H9 (cell line): Measurements from ENCODE around the gene MON1A. TPM values are rescaled to one million over a fixed set of nuclear protein-coding genes. Genes with fewer than 3 reads are reported as not detected.

Experiments used
- DNase-seq: peaks from one replicate; pipeline ENCODE4 v3.0.0-alpha.2; 2017
- H2AFZ ChIP-seq: one replicate; pipeline ENCODE4 v1.6.1; 2013; ENCODE audit warnings: mild to moderate bottlenecking, low read length, control low read depth, moderate library complexity
- H2AK5ac ChIP-seq: 2 replicates; pipeline ENCODE4 v1.6.1; 2013; ENCODE audit warnings: low read length, control low read depth, mixed read lengths; ENCODE audit not compliant: insufficient read length
- H2BK120ac ChIP-seq: one replicate; pipeline ENCODE4 v1.6.1; 2013; ENCODE audit warnings: low read depth, mild to moderate bottlenecking, low read length, control low read depth, inconsistent platforms; ENCODE audit not compliant: poor library complexity, severe bottlenecking
- H2BK12ac ChIP-seq: 2 replicates; pipeline ENCODE4 v1.6.1; 2013; ENCODE audit warnings: low read length, control low read depth, mixed read lengths, low read depth; ENCODE audit not compliant: insufficient read length
- H2BK15ac ChIP-seq: 2 replicates; pipeline ENCODE4 v1.6.1; 2013; ENCODE audit warnings: low read depth, low read length, control low read depth
- H2BK20ac ChIP-seq: one replicate; pipeline ENCODE4 v1.6.1; 2013; ENCODE audit warnings: low read depth, mild to moderate bottlenecking, low read length, control low read depth, inconsistent platforms; ENCODE audit not compliant: poor library complexity, severe bottlenecking
- H2BK5ac ChIP-seq: 2 replicates; pipeline ENCODE4 v1.6.1; 2013; ENCODE audit warnings: low read length, control low read depth, mixed read lengths; ENCODE audit not compliant: insufficient read length
- H3K14ac ChIP-seq: 2 replicates; pipeline ENCODE4 v1.6.1; 2013; ENCODE audit warnings: low read length, control low read depth; ENCODE audit not compliant: insufficient read depth
- H3K18ac ChIP-seq: 2 replicates; pipeline ENCODE4 v1.6.1; 2013; ENCODE audit warnings: low read depth, mild to moderate bottlenecking, mixed read lengths, low read length, control low read depth; ENCODE audit not compliant: insufficient read length
- H3K23ac ChIP-seq: 2 replicates; pipeline ENCODE4 v1.6.1; 2013; ENCODE audit warnings: low read length, control low read depth, mixed read lengths, low read depth; ENCODE audit not compliant: insufficient read length
- H3K23me2 ChIP-seq: 2 replicates; pipeline ENCODE4 v1.6.1; 2013; ENCODE audit warnings: low read depth, mild to moderate bottlenecking, mixed read lengths, low read length, control low read depth; ENCODE audit not compliant: insufficient read length, poor library complexity, severe bottlenecking
- H3K27ac ChIP-seq: 2 replicates; pipeline ENCODE4 v1.5.1; 2013; ENCODE audit warnings: low read length, control low read depth, mixed read lengths, low read depth; ENCODE audit not compliant: insufficient read length
- H3K27me3 ChIP-seq: 2 replicates; pipeline ENCODE4 v1.6.1; 2013; ENCODE audit warnings: low read length, control low read depth, inconsistent platforms; ENCODE audit not compliant: insufficient read depth
- H3K4ac ChIP-seq: 2 replicates; pipeline ENCODE4 v1.6.1; 2013; ENCODE audit warnings: low read depth, mild to moderate bottlenecking, control low read depth, inconsistent platforms, low read length, moderate library complexity
- H3K4me1 ChIP-seq: 2 replicates; pipeline ENCODE4 v1.6.1; 2013; ENCODE audit warnings: low read length, control low read depth, inconsistent platforms; ENCODE audit not compliant: insufficient read depth
- H3K4me2 ChIP-seq: 2 replicates; pipeline ENCODE4 v1.6.1; 2013; ENCODE audit warnings: low read length, control low read depth, mixed read lengths; ENCODE audit not compliant: insufficient read length, insufficient read depth
- H3K56ac ChIP-seq: 2 replicates; pipeline ENCODE4 v1.6.1; 2013; ENCODE audit warnings: low read depth, mild to moderate bottlenecking, mixed read lengths, low read length, control low read depth; ENCODE audit not compliant: insufficient read length
- H3K79me1 ChIP-seq: 2 replicates; pipeline ENCODE4 v1.6.1; 2013; ENCODE audit warnings: low read depth, mild to moderate bottlenecking, moderate library complexity, low read length, control low read depth, inconsistent platforms; ENCODE audit not compliant: insufficient read depth, poor library complexity, severe bottlenecking
- H3K79me2 ChIP-seq: 2 replicates; pipeline ENCODE4 v1.6.1; 2013; ENCODE audit warnings: low read length, control low read depth, inconsistent platforms; ENCODE audit not compliant: insufficient read depth
- H3K9ac ChIP-seq: 2 replicates; pipeline ENCODE4 v1.6.1; 2013; ENCODE audit warnings: low read length, control low read depth, mixed read lengths; ENCODE audit not compliant: insufficient read length; ENCODE audit errors: extremely low read depth
- H3K9me3 ChIP-seq: one replicate; pipeline ENCODE4 v1.6.1; 2013; ENCODE audit warnings: low read depth, low read length, inconsistent platforms; ENCODE audit not compliant: control insufficient read depth
- H3T11ph ChIP-seq: one replicate; pipeline ENCODE4 v1.6.1; 2013; ENCODE audit warnings: mild to moderate bottlenecking, low read length, control low read depth, inconsistent platforms
- H4K20me1 ChIP-seq: one replicate; pipeline ENCODE4 v1.6.1; 2013; ENCODE audit not compliant: control insufficient read depth, insufficient read length, insufficient read depth
- H4K5ac ChIP-seq: 2 replicates; pipeline ENCODE4 v1.6.1; 2013; ENCODE audit warnings: low read depth, mild to moderate bottlenecking, mixed read lengths, low read length, control low read depth; ENCODE audit not compliant: insufficient read length
- H4K8ac ChIP-seq: replicated peaks from 2 replicates; pipeline ENCODE4 v1.6.1; 2013; ENCODE audit warnings: low read length, control low read depth, mixed read lengths, low read depth; ENCODE audit not compliant: insufficient read length
- H4K91ac ChIP-seq: 2 replicates; pipeline ENCODE4 v1.6.1; 2013; ENCODE audit warnings: low read depth, mild to moderate bottlenecking, moderate library complexity, mixed read lengths, low read length, control low read depth; ENCODE audit not compliant: insufficient read length
- H3K27ac Mint-ChIP-seq, 3 experiments: 2 replicates in 2 of 3; 3 replicates in 1 of 3; pipeline ENCODE4 v1.8.0; 2020 to 2021; ENCODE audit warnings: mixed read lengths in 3 of 3, mild to moderate bottlenecking in 1 of 3, moderate library complexity in 1 of 3
- H3K27me3 Mint-ChIP-seq: 2 replicates; pipeline ENCODE4 v1.8.0; 2021; ENCODE audit warnings: low read depth, mild to moderate bottlenecking, moderate library complexity, mixed read lengths
- H3K36me3 Mint-ChIP-seq, 3 experiments: 2 replicates in 2 of 3; 3 replicates in 1 of 3; pipeline ENCODE4 v1.8.0; 2020 to 2021; ENCODE audit warnings: low read depth in 3 of 3, mixed read lengths in 3 of 3; ENCODE audit not compliant: insufficient read depth in 1 of 3
- H3K4me1 Mint-ChIP-seq, 2 experiments: 2 replicates each; pipeline ENCODE4 v1.8.0; 2020; ENCODE audit warnings: mixed read lengths in 2 of 2
- H3K4me3 Mint-ChIP-seq, 2 experiments: 2 replicates in 1 of 2; 3 replicates in 1 of 2; pipeline ENCODE4 v1.8.0; 2020 to 2021; ENCODE audit warnings: mild to moderate bottlenecking in 2 of 2, mixed read lengths in 2 of 2, moderate library complexity in 1 of 2
- H3K9me3 Mint-ChIP-seq, 2 experiments: 2 replicates in 1 of 2; 3 replicates in 1 of 2; pipeline ENCODE4 v1.8.0; 2020; ENCODE audit warnings: mild to moderate bottlenecking in 2 of 2, mixed read lengths in 2 of 2, moderate library complexity in 1 of 2
- CTCF ChIP-seq: fragments of 200-600 bp; sonication (generic); conservative IDR thresholded peaks from 3 replicates; pipeline ENCODE4 v1.8.0; 2021; ENCODE audit warnings: antibody characterized with exemption, mild to moderate bottlenecking
- WGBS: extraction: QIAGEN DNeasy Blood & Tissue Kit; methylation state at CpG from one replicate; pipeline ENCODE4 v1.1.7; 2013; ENCODE audit warnings: missing lambda C conversion rate, low lambda C conversion rate, mixed read lengths; ENCODE audit not compliant: insufficient read length; ENCODE audit errors: extremely low coverage; 5-methylcytosine and 5-hydroxymethylcytosine counted together
- long read RNA-seq: library from polyadenylated mRNA; unstranded; transcript quantifications from one replicate; pipeline ENCODE4 v2.0.0, GENCODE V29; 2020
- total RNA-seq: library from RNA; stranded (reverse); gene quantifications from 2 replicates; pipeline ENCODE4 v1.2.1, GENCODE V29; 2021

Gene MON1A
- 10.0 and 10.9 TPM in 2 replicates for total RNA-seq
- long read RNA-seq, transcript MON1A-203 (5 exons, 1,617 nt): minor isoform, 7 of 42 reads
- long read RNA-seq, transcript MON1A-201 (6 exons, 2,370 nt): major isoform, 24 of 42 reads
- long read RNA-seq, partial matches to known transcripts: 5 of 42 reads
- long read RNA-seq, other reads (novel, unspliced or antisense): 3 of 42 reads

GRCh38 chr3:49929291-49930167 lies at the start of gene MON1A:
Gene MON1A (minus strand): TSS chr3:49929811. CDS start chr3:49913346, 16,465 bp downstream.
- Mint-ChIP-seq H3K27me3 (no peaks in the 10 kb centered on the region), H3K27ac (peak within 1 kb of the TSS; percentile 88 to 94 (median 91)), H3K4me3 (peak within 1 kb of the TSS; percentile 81 to 93), H3K9me3 (no peaks in the 10 kb centered on the region), H3K36me3 (no peaks in the 10 kb centered on the region), H3K4me1 (peaks cover 19 to 22% of the 10 kb centered on the region in 2 experiments)
- H2BK120ac ChIP-seq: no peak within 1 kb of the TSS
- no peaks in the 10 kb centered on the region for H4K20me1 ChIP-seq
- no peak within 1 kb of the TSS for H3K4ac ChIP-seq
- peaks cover 2% of the 10 kb centered on the region for H3K23me2 ChIP-seq
- TF ChIP-seq CTCF: peak; percentile 68
- no peak within 1 kb of the TSS for H2BK12ac ChIP-seq
- no peak within 1 kb of the TSS; the same call in 1 of the 2 replicates for H3K14ac ChIP-seq
- no peak within 1 kb of the TSS for H2BK5ac ChIP-seq
- H3K27me3 ChIP-seq: no peaks in the 10 kb centered on the region
- H3T11ph ChIP-seq: no peak within 1 kb of the TSS
- no peak within 1 kb of the TSS for H4K91ac ChIP-seq
- no peak within 1 kb of the TSS for H3K27ac ChIP-seq
- H3K23ac ChIP-seq: no peak within 1 kb of the TSS
- no peaks in the 10 kb centered on the region for H3K4me1 ChIP-seq
- WGBS: no CpG with 5 or more reads among the region's 56 CpGs
- no peak within 1 kb of the TSS for H3K56ac ChIP-seq
- H3K9ac ChIP-seq: peak within 1 kb of the TSS; percentile 16
- no peak within 1 kb of the TSS for H4K5ac ChIP-seq
- H3K4me2 ChIP-seq: peak within 1 kb of the TSS; percentile 64
- H4K8ac ChIP-seq: no peak within 1 kb of the TSS
- no peak within 1 kb of the TSS for H2AK5ac ChIP-seq
- H3K79me1 ChIP-seq: no peaks in the 10 kb centered on the region
- peak within 1 kb of the TSS; percentile 61 for H2AFZ ChIP-seq
- H3K79me2 ChIP-seq: no peaks in the 10 kb centered on the region
- DNase-seq: peak; percentile 97
- no peak within 1 kb of the TSS for H2BK20ac ChIP-seq
- H2BK15ac ChIP-seq: no peak within 1 kb of the TSS
- no peaks in the 10 kb centered on the region for H3K9me3 ChIP-seq
- no peak within 1 kb of the TSS for H3K18ac ChIP-seq
